ENCODE results near the gene ZSWIM5. TPM values are rescaled to one million over a fixed set of nuclear protein-coding genes. Genes with fewer than 3 reads are reported as not detected.

The ZSWIM5 gene
- polyA plus RNA-seq, 2 donors, result 0.41 to 0.71 TPM

DNA sequence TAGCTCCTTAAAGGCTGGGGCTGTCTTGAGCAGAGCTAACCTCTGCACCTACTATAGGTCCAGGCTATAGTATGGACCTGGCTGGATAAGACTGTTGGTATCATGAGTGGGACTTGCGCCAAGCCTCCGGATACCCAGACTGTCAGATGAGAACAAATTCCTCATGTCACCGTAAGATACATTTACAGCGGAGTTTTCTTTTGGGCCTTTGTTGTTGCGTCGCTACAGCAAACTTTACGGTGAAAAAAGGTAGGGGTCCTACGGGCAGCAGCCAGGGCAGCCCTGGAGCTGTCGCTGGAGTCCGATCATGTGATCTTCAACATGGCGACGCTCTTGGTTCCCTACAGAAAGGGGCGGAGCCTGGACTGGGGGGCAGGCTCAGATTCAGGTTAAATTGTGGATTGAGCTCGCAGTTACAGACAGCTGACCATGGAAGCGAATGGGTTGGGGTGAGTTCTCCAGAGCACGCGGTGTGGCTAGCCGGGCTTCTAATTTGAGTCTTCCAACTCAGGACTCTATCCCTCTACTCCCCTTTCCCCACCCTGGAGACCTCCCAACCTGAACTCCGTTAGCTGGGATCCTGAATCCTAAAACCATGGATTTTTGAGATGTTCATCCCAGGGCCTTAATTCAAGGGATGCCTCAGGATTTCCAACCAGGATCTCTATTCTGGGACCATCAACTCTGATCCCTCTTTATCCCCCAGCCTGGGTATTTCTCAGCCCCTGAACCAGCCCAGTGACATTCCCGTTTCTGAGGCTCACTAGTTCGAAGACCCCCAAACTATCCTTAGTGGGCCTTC is 194.4 kb downstream of the ZSWIM5 start, which contains the start of gene UROD:
TSS of gene UROD (plus strand) at position 418 of the 802 bp plus-strand sequence. CDS start at position 430, 12 bp downstream.
- peaks cover 0 to 17% of the 10 kb centered on the region in 2 donors for H3K4me1 ChIP-seq (ENCODE audit: control insufficient read depth in 2 of 2, insufficient read depth in 2 of 2, low read length in 1 of 2)
- H3K27ac ChIP-seq (ENCODE audit: low read depth in 2 of 2, low read length in 1 of 2), result peak within 1 kb of the TSS; percentile 85 to 92
- H3K9me3 ChIP-seq (ENCODE audit: control insufficient read depth in 2 of 2, insufficient read depth in 1 of 2, low read depth in 1 of 2, low read length in 1 of 2), result no peaks in the 10 kb centered on the region
- H3K4me3 ChIP-seq (ENCODE audit: low read depth in 1 of 2, low read length in 2 of 2), result peak within 1 kb of the TSS; percentile 92 to 95
- 1% methylated on average over 21 of the region's 21 CpGs for WGBS, 2 donors
- peaks cover 3 to 30% of the 10 kb centered on the region in 2 donors for H3K36me3 ChIP-seq (ENCODE audit: control insufficient read depth in 2 of 2, insufficient read depth in 2 of 2, low read length in 1 of 2)
- no peaks in the 10 kb centered on the region for H3K27me3 ChIP-seq (ENCODE audit: control insufficient read depth in 1 of 2, insufficient read depth in 2 of 2, low read length in 2 of 2)

DNA sequence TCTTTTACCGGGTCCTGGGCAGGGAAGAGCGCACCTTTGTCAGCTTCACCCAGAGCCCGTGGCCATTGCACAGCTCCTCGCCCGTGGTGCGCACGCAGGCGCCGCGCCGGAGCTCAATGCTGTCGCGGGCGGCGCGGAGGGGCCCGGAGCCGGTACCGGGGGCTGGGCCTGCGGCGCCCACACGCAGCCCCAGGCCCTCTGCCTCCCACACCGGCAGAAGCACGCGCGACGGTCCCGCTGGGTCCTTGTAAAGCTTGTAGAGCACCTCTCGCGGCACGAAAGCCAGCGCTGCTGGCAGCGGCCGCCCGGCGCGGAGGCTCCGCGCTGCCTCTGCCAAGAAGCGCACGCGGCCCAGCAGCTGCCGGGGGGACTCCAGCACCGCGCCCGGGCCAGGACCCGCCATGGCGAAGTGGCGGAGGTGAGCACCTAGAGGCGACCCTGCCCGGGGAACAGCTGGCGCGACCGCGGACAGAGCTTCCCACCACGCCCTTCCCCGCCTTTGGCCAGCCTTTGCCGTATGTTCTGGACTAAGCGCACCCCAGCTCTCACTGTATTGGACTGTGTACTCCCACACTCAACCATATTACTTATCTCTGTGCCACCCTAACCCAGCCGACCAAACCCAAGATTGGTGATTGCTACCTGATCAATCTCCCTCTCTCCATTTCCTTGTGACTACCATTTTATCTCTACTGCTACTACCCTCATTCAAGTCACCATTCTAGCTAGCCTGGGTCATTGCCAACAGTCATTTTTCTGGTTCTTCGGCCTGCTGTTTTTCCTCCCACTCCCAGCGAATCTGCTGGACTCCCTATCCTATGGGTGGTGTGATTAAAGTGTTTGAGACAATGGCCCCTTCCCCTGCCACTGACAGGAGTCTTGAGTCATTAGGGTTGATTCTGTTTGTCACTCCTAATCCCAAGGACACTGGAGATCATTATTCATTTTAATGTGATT is 195.3 kb downstream of the ZSWIM5 start, which contains the start of gene HECTD3:
TSS of gene HECTD3 (minus strand) at position 470 of the 957 bp plus-strand sequence. CDS start at position 403, 67 bp downstream.
- WGBS, 2 donors, result 0 to 1% methylated on average over 38 to 62 of the region's 62 CpGs
- Histone ChIP-seq H3K4me3 (ENCODE audit: low read depth in 1 of 2, low read length in 2 of 2) (peak within 1 kb of the TSS; percentile 92 to 95), H3K27me3 (ENCODE audit: control insufficient read depth in 1 of 2, insufficient read depth in 2 of 2, low read length in 2 of 2) (no peaks in the 10 kb centered on the region), H3K9me3 (ENCODE audit: control insufficient read depth in 2 of 2, insufficient read depth in 1 of 2, low read depth in 1 of 2, low read length in 1 of 2) (no peaks in the 10 kb centered on the region), H3K27ac (ENCODE audit: low read depth in 2 of 2, low read length in 1 of 2) (peak within 1 kb of the TSS; percentile 85 to 92), H3K36me3 (ENCODE audit: control insufficient read depth in 2 of 2, insufficient read depth in 2 of 2, low read length in 1 of 2) (peaks cover 3 to 37% of the 10 kb centered on the region in 2 donors), H3K4me1 (ENCODE audit: control insufficient read depth in 2 of 2, insufficient read depth in 2 of 2, low read length in 1 of 2) (peaks cover 0 to 17% of the 10 kb centered on the region in 2 donors)

DNA sequence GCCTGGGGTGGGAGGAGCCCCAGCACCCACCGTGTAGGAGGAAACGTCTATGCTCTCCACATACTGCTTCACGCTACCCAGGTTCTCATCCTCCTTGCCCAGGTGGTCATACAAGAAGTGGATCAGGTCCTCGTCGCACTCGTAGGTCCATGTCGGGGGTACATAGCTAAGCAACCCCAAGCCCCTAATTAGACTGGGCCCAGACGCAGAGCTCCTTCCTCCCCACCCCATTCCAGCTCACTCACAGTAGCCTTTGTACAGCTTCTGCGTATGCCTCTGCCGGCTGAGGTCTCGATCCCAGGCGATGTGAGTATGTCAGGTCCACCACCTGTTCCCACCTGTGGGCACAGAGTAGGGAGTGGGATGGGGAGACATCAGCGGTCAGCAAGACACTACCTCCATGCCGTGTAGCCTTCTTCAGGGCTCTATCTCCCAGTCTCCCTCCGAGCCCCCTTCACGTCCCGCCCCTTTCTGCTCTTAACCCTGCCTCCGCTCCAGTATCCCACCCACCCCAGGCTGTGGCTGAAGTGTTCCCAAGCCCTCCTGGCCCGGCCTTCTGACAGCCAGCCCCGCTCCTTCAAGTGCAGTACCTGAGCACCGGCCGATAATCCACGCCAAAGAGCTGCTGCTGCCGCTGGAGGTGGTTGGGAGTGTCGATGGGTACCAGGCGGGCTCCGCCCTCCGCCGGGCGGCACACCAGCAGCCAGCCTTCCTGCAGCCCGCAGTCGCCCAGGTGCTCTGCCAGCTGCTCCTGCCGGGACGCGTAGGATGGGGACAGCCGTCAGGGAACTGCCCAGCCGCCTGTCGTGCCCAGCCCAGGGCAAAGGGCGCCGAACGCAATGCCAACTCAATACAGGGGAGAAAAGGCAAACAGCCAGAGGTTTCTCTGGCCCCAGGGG is 196.2 kb downstream of the ZSWIM5 start:
- Histone ChIP-seq H3K27me3 (ENCODE audit: control insufficient read depth in 1 of 2, insufficient read depth in 2 of 2, low read length in 2 of 2) (no peaks in the 10 kb centered on the region), H3K4me3 (ENCODE audit: low read depth in 1 of 2, low read length in 2 of 2) (peak overlapping the region; percentile 92 to 95), H3K9me3 (ENCODE audit: control insufficient read depth in 2 of 2, insufficient read depth in 1 of 2, low read depth in 1 of 2, low read length in 1 of 2) (no peaks in the 10 kb centered on the region), H3K36me3 (ENCODE audit: control insufficient read depth in 2 of 2, insufficient read depth in 2 of 2, low read length in 1 of 2) (peaks cover 3 to 45% of the 10 kb centered on the region in 2 donors), H3K27ac (ENCODE audit: low read depth in 2 of 2, low read length in 1 of 2) (peak overlapping the region; percentile 85 to 88), H3K4me1 (ENCODE audit: control insufficient read depth in 2 of 2, insufficient read depth in 2 of 2, low read length in 1 of 2) (peaks cover 0 to 17% of the 10 kb centered on the region in 2 donors)
- WGBS, 2 donors, result 18 to 19% methylated on average over 41 of the region's 41 CpGs

DNA sequence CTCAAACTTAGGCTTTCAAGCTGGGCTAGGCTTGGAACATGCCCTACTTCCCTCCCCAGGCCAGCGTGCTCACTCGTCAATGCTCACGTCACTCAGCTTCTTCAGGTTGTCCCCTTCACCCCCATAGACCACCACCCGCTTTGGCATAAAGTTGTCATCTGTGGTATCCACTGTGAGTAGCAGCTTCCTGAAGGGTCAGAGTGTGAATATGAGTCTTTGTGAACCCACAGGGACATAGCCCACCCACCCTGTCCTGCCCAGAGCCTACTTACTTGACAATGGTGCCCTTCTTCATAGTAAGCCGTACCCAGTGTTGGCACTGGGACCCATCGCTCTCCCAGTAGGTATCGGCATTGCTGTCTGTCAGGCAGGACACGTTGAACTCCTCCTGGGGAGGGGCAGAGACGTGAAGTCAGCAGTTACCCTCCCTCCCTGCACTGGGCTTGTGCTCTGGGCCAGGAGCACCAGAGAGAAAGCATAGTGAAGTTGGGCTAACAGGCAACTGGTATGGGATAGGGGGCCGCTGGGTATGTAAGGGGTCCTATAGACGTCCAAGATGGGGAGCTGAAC is 197.0 kb downstream of the ZSWIM5 start:
- no peak overlapping the region for H3K27ac ChIP-seq (ENCODE audit: low read depth in 2 of 2, low read length in 1 of 2)
- no peaks in the 10 kb centered on the region for H3K27me3 ChIP-seq (ENCODE audit: control insufficient read depth in 1 of 2, insufficient read depth in 2 of 2, low read length in 2 of 2)
- WGBS, 2 donors, result 90 to 91% methylated on average over 11 of the region's 11 CpGs
- H3K4me1 ChIP-seq (ENCODE audit: control insufficient read depth in 2 of 2, insufficient read depth in 2 of 2, low read length in 1 of 2), result peaks cover 0 to 15% of the 10 kb centered on the region in 2 donors
- H3K4me3 ChIP-seq (ENCODE audit: low read depth in 1 of 2, low read length in 2 of 2), result no peak overlapping the region
- peaks cover 6 to 53% of the 10 kb centered on the region in 2 donors for H3K36me3 ChIP-seq (ENCODE audit: control insufficient read depth in 2 of 2, insufficient read depth in 2 of 2, low read length in 1 of 2)
- no peaks in the 10 kb centered on the region for H3K9me3 ChIP-seq (ENCODE audit: control insufficient read depth in 2 of 2, insufficient read depth in 1 of 2, low read depth in 1 of 2, low read length in 1 of 2)

DNA sequence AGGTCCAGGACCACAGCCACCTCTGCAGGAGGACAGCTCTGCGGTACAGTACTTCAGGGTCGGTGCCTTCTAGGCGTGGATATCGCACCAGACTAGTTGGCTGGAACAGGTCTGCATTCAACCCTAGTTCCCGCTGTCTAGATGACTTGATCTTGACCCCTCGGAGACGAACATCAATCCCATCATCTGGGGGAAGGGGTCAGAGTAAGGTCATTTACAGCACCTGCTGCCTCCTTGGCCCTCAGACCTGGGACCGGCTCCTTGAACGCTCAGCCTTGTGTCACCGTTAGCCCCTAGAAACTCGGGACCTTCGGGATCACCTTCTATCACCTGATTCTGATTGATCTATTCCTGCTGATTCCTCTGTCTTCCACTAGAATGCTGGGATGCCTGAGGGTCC is 197.9 kb downstream of the ZSWIM5 start:
- no peak overlapping the region for H3K27ac ChIP-seq (ENCODE audit: low read depth in 2 of 2, low read length in 1 of 2)
- no peak overlapping the region for H3K4me3 ChIP-seq (ENCODE audit: low read depth in 1 of 2, low read length in 2 of 2)
- no peaks in the 10 kb centered on the region for H3K9me3 ChIP-seq (ENCODE audit: control insufficient read depth in 2 of 2, insufficient read depth in 1 of 2, low read depth in 1 of 2, low read length in 1 of 2)
- 90 to 94% methylated on average over 12 of the region's 12 CpGs for WGBS, 2 donors
- H3K27me3 ChIP-seq (ENCODE audit: control insufficient read depth in 1 of 2, insufficient read depth in 2 of 2, low read length in 2 of 2), result no peaks in the 10 kb centered on the region
- peaks cover 10 to 59% of the 10 kb centered on the region in 2 donors for H3K36me3 ChIP-seq (ENCODE audit: control insufficient read depth in 2 of 2, insufficient read depth in 2 of 2, low read length in 1 of 2)
- H3K4me1 ChIP-seq (ENCODE audit: control insufficient read depth in 2 of 2, insufficient read depth in 2 of 2, low read length in 1 of 2), result peaks cover 0 to 15% of the 10 kb centered on the region in 2 donors

DNA sequence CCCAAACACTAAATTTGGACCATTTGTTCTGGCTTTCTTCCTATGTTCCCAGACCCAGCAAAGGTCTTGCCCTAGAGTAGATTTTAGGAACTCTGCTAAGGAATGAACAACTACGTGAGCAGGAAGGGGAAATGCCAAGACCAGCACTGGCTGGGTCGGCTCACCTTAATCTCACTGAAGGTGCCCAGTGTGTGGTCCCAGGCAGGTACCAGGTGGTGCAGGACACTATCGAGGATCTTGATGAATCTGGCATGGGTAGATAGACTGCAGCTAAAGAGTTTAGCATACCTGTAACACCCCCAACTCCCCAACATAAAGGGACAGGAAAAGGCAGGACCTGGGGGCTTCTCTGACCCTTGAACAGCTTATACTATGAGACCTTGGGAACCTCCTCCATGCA is 198.3 kb downstream of the ZSWIM5 start:
- H3K27me3 ChIP-seq (ENCODE audit: control insufficient read depth in 1 of 2, insufficient read depth in 2 of 2, low read length in 2 of 2), result no peaks in the 10 kb centered on the region
- peaks cover 0 to 15% of the 10 kb centered on the region in 2 donors for H3K4me1 ChIP-seq (ENCODE audit: control insufficient read depth in 2 of 2, insufficient read depth in 2 of 2, low read length in 1 of 2)
- H3K4me3 ChIP-seq (ENCODE audit: low read depth in 1 of 2, low read length in 2 of 2), result no peak overlapping the region
- 88 to 95% methylated on average over 3 of the region's 3 CpGs for WGBS, 2 donors
- H3K9me3 ChIP-seq (ENCODE audit: control insufficient read depth in 2 of 2, insufficient read depth in 1 of 2, low read depth in 1 of 2, low read length in 1 of 2), result no peaks in the 10 kb centered on the region
- H3K36me3 ChIP-seq (ENCODE audit: control insufficient read depth in 2 of 2, insufficient read depth in 2 of 2, low read length in 1 of 2), result peaks cover 13 to 64% of the 10 kb centered on the region in 2 donors
- no peak overlapping the region for H3K27ac ChIP-seq (ENCODE audit: low read depth in 2 of 2, low read length in 1 of 2)

DNA sequence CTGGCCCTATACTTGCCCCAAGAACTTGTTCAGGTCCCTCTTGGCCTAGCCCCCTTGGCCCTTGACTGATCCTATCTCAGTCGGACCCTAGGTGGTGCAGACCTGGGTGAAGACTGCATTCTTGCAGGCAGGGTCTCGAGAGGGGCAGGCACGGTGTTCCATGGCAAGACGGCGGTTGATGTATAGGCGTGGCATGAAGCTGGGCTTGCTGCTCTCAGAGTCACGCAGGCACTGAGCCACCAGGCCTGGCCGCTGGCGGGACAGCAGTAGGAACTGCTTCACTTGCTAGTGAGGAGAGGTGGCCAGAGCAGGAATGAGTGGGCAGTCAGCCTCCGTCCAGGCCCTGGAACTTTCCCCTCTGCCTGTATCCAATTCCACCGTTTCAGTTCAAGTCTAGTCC is 199.1 kb downstream of the ZSWIM5 start:
- Histone ChIP-seq H3K27me3 (ENCODE audit: control insufficient read depth in 1 of 2, insufficient read depth in 2 of 2, low read length in 2 of 2) (no peaks in the 10 kb centered on the region), H3K9me3 (ENCODE audit: control insufficient read depth in 2 of 2, insufficient read depth in 1 of 2, low read depth in 1 of 2, low read length in 1 of 2) (no peaks in the 10 kb centered on the region), H3K4me1 (ENCODE audit: control insufficient read depth in 2 of 2, insufficient read depth in 2 of 2, low read length in 1 of 2) (peaks cover 0 to 15% of the 10 kb centered on the region in 2 donors), H3K27ac (ENCODE audit: low read depth in 2 of 2, low read length in 1 of 2) (no peak overlapping the region), H3K36me3 (ENCODE audit: control insufficient read depth in 2 of 2, insufficient read depth in 2 of 2, low read length in 1 of 2) (peaks cover 21 to 70% of the 10 kb centered on the region in 2 donors), H3K4me3 (ENCODE audit: low read depth in 1 of 2, low read length in 2 of 2) (no peak overlapping the region)
- WGBS, 2 donors, result 82 to 84% methylated on average over 11 of the region's 11 CpGs

DNA sequence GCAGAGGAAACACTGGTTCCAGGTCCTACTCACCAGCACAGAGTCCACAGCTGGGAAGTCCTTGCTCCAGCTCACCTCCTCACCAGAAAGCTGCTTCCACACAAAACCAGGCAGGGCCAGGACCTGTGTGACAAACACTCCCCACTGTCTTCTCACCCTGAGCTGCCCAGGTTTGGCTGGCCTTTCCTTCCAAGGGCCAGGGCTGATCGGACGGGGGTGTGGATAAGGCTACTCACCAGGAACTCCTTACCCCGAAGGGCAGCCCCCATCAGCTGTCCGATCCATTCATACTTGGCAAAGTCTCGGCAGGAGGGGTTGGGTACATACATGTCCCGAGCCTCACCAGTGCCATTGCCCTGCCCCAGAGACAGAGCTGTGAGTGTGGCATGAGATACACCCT is 200.6 kb downstream of the ZSWIM5 start:
- no peaks in the 10 kb centered on the region for H3K9me3 ChIP-seq (ENCODE audit: control insufficient read depth in 2 of 2, insufficient read depth in 1 of 2, low read depth in 1 of 2, low read length in 1 of 2)
- H3K36me3 ChIP-seq (ENCODE audit: control insufficient read depth in 2 of 2, insufficient read depth in 2 of 2, low read length in 1 of 2), result peaks cover 25 to 74% of the 10 kb centered on the region in 2 donors
- 89 to 96% methylated on average over 6 of the region's 6 CpGs for WGBS, 2 donors
- H3K27me3 ChIP-seq (ENCODE audit: control insufficient read depth in 1 of 2, insufficient read depth in 2 of 2, low read length in 2 of 2), result no peaks in the 10 kb centered on the region
- H3K4me1 ChIP-seq (ENCODE audit: control insufficient read depth in 2 of 2, insufficient read depth in 2 of 2, low read length in 1 of 2), result peaks cover 0 to 9% of the 10 kb centered on the region in 2 donors
- H3K27ac ChIP-seq (ENCODE audit: low read depth in 2 of 2, low read length in 1 of 2), result no peak overlapping the region
- H3K4me3 ChIP-seq (ENCODE audit: low read depth in 1 of 2, low read length in 2 of 2), result no peak overlapping the region
